ENCODE measurements around the gene MYBPH.

MYBPH gene

DNA sequence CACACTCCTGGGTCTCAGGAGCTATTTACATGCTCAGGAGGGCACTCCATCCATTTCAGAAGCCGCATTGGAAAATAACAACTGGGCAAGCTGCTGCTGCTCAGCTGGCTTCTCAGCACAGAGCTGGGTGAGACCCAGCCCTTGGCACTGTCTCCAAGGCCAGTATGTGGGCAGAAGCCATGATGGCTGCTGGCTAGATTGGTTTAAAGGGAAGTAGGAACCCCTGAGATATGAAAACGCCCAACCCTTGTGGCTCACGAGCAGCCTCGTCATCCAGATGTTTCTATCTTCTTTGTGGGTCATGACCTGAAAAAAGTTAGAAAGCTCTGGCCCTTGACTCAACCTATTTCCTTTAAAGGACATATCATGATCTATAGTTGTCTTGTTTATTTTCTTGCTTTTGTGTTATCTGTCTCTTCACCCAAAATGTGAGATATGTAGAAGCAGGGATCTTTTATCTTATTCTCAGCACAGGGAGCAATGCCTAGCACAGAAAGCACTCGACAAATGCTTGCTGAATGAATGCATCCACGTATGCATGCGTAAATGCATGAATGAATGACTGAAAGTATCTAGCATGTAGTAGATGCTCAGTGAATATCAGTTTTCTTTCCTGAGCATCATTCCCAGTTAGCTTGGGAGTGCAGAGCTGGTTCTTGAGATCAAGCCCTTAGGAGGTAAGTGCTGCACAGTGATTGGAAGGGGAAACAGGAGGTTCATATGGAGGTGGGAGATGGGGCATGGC, 11.6 kb downstream of the MYBPH start:
- TF ChIP-seq, protein P1, sequence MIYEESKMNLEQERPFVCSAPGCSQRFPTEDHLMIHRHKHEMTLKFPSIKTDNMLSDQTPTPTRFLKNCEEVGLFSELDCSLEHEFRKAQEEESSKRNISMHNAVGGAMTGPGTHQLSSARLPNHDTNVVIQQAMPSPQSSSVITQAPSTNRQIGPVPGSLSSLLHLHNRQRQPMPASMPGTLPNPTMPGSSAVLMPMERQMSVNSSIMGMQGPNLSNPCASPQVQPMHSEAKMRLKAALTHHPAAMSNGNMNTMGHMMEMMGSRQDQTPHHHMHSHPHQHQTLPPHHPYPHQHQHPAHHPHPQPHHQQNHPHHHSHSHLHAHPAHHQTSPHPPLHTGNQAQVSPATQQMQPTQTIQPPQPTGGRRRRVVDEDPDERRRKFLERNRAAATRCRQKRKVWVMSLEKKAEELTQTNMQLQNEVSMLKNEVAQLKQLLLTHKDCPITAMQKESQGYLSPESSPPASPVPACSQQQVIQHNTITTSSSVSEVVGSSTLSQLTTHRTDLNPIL (CRISPR knock-in tag; IDR thresholded peaks at IDR 0.05; ENCODE audit: low read depth) = no peak
- TF ChIP-seq ZNF70 (CRISPR knock-in tag; IDR thresholded peaks at IDR 0.05) (no peak), ZC3H10 (CRISPR knock-in tag; IDR thresholded peaks at IDR 0.05) (no peak), PPARA (CRISPR knock-in tag; IDR thresholded peaks at IDR 0.05; ENCODE audit: borderline replicate concordance) (no peak), OSR1 (CRISPR knock-in tag; IDR thresholded peaks at IDR 0.05) (no peak), GLIS3 (CRISPR knock-in tag; IDR thresholded peaks at IDR 0.05) (no peak), ZFP3 (CRISPR knock-in tag; IDR thresholded peaks at IDR 0.05) (no peak), ISL1 (CRISPR knock-in tag; IDR thresholded peaks at IDR 0.05) (no peak)
- TF ChIP-seq, protein P2, sequence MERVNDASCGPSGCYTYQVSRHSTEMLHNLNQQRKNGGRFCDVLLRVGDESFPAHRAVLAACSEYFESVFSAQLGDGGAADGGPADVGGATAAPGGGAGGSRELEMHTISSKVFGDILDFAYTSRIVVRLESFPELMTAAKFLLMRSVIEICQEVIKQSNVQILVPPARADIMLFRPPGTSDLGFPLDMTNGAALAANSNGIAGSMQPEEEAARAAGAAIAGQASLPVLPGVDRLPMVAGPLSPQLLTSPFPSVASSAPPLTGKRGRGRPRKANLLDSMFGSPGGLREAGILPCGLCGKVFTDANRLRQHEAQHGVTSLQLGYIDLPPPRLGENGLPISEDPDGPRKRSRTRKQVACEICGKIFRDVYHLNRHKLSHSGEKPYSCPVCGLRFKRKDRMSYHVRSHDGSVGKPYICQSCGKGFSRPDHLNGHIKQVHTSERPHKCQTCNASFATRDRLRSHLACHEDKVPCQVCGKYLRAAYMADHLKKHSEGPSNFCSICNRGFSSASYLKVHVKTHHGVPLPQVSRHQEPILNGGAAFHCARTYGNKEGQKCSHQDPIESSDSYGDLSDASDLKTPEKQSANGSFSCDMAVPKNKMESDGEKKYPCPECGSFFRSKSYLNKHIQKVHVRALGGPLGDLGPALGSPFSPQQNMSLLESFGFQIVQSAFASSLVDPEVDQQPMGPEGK (CRISPR knock-in tag; IDR thresholded peaks at IDR 0.05; ENCODE audit: borderline replicate concordance) = no peak
- no peak for ATAC-seq

DNA sequence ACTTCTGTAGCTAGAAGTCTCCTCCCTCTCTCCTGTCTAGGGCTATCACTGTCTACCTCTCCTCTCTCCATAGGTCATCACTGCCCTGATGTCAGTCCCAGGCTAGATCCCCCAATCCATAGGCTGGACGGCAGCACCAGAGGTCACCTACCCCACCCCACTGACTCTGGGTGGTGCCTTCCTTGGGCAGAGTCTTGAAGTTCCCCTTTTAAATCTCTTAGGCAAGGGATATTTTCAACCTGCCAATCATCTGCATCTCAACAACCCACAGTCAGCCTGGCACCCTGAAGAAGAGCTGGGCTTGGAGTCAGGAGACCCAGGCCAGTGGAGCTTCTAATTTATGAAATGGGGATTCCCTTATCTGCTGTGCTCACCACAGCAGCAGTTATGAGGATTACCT, 13.2 kb downstream of the MYBPH start:
- ATAC-seq = no peak
- TF ChIP-seq ARNTL (CRISPR knock-in tag; IDR thresholded peaks at IDR 0.05; ENCODE audit: borderline replicate concordance, low read depth) (no peak), ZNF8 (CRISPR knock-in tag; IDR thresholded peaks at IDR 0.05) (no peak), ZC3H10 (CRISPR knock-in tag; IDR thresholded peaks at IDR 0.05) (no peak), ZNF70 (CRISPR knock-in tag; IDR thresholded peaks at IDR 0.05) (no peak), ZFP30 (CRISPR knock-in tag; IDR thresholded peaks at IDR 0.05) (no peak), CSDC2 (CRISPR knock-in tag; IDR thresholded peaks at IDR 0.05) (no peak), ZNF565 (CRISPR knock-in tag; conservative IDR thresholded peaks at IDR 0.05; ENCODE audit: low read depth) (no peak), ESRRG (CRISPR knock-in tag; IDR thresholded peaks at IDR 0.05) (no peak), SNAI2 (CRISPR knock-in tag; IDR thresholded peaks at IDR 0.05) (no peak), OSR1 (CRISPR knock-in tag; IDR thresholded peaks at IDR 0.05) (no peak), RARB (CRISPR knock-in tag; IDR thresholded peaks at IDR 0.05) (no peak), ISL1 (CRISPR knock-in tag; IDR thresholded peaks at IDR 0.05) (no peak)
- TF ChIP-seq, protein P3, sequence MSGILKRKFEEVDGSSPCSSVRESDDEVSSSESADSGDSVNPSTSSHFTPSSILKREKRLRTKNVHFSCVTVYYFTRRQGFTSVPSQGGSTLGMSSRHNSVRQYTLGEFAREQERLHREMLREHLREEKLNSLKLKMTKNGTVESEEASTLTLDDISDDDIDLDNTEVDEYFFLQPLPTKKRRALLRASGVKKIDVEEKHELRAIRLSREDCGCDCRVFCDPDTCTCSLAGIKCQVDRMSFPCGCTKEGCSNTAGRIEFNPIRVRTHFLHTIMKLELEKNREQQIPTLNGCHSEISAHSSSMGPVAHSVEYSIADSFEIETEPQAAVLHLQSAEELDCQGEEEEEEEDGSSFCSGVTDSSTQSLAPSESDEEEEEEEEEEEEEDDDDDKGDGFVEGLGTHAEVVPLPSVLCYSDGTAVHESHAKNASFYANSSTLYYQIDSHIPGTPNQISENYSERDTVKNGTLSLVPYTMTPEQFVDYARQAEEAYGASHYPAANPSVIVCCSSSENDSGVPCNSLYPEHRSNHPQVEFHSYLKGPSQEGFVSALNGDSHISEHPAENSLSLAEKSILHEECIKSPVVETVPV (CRISPR knock-in tag; IDR thresholded peaks at IDR 0.05) = no peak
- TF ChIP-seq, protein P1 (CRISPR knock-in tag; IDR thresholded peaks at IDR 0.05; ENCODE audit: low read depth) = no peak
- TF ChIP-seq, protein P4, sequence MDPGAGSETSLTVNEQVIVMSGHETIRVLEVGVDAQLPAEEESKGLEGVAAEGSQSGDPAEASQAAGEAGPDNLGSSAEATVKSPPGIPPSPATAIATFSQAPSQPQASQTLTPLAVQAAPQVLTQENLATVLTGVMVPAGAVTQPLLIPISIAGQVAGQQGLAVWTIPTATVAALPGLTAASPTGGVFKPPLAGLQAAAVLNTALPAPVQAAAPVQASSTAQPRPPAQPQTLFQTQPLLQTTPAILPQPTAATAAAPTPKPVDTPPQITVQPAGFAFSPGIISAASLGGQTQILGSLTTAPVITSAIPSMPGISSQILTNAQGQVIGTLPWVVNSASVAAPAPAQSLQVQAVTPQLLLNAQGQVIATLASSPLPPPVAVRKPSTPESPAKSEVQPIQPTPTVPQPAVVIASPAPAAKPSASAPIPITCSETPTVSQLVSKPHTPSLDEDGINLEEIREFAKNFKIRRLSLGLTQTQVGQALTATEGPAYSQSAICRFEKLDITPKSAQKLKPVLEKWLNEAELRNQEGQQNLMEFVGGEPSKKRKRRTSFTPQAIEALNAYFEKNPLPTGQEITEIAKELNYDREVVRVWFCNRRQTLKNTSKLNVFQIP (CRISPR knock-in tag; IDR thresholded peaks at IDR 0.05; ENCODE audit: borderline replicate concordance, low read depth) = no peak

DNA sequence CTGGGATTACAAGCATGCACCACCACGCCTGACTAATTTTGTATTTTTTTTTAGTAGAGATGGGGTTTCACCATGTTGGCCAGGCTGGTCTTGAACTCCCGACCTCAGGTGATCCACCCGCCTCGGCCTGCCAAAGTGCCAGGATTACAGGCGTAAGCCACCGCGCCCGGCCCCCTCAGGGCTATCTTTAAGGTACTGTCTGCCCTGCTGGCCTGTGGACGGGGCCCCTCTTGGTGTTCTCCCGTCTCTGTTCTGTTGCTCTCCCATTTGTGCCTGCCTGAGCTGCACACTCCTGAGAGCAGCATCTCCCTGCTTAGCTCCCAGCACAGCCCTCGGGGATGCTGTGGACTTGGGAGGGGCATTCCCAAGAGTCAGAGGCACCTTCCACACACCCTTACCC, 13.9 kb downstream of the MYBPH start:
- TF ChIP-seq OSR1 (CRISPR knock-in tag; IDR thresholded peaks at IDR 0.05) (no peak), TCF4 (CRISPR knock-in tag; IDR thresholded peaks at IDR 0.05; ENCODE audit: borderline replicate concordance) (no peak), TOX (CRISPR knock-in tag; IDR thresholded peaks at IDR 0.05; ENCODE audit: borderline replicate concordance) (no peak), PPARA (CRISPR knock-in tag; IDR thresholded peaks at IDR 0.05; ENCODE audit: borderline replicate concordance) (no peak), ZNF565 (CRISPR knock-in tag; conservative IDR thresholded peaks at IDR 0.05; ENCODE audit: low read depth) (no peak), ZC3H10 (CRISPR knock-in tag; IDR thresholded peaks at IDR 0.05) (no peak), ZFP30 (CRISPR knock-in tag; IDR thresholded peaks at IDR 0.05) (no peak), RARB (CRISPR knock-in tag; IDR thresholded peaks at IDR 0.05) (no peak), ZFP3 (CRISPR knock-in tag; IDR thresholded peaks at IDR 0.05) (no peak), ZNF8 (CRISPR knock-in tag; IDR thresholded peaks at IDR 0.05) (no peak), ESRRG (CRISPR knock-in tag; IDR thresholded peaks at IDR 0.05) (no peak), ZNF70 (CRISPR knock-in tag; IDR thresholded peaks at IDR 0.05) (no peak), GLIS3 (CRISPR knock-in tag; IDR thresholded peaks at IDR 0.05) (no peak), ISL1 (CRISPR knock-in tag; IDR thresholded peaks at IDR 0.05) (no peak), ARNTL (CRISPR knock-in tag; IDR thresholded peaks at IDR 0.05; ENCODE audit: borderline replicate concordance, low read depth) (no peak), SNAI2 (CRISPR knock-in tag; IDR thresholded peaks at IDR 0.05) (no peak)
- TF ChIP-seq, protein P1 (CRISPR knock-in tag; IDR thresholded peaks at IDR 0.05; ENCODE audit: low read depth) = no peak
- TF ChIP-seq, protein P4 (CRISPR knock-in tag; IDR thresholded peaks at IDR 0.05; ENCODE audit: borderline replicate concordance, low read depth) = no peak

More for the DNA sequence above, 13.9 kb downstream of the MYBPH start:
- ATAC-seq = no peak
